Dermis blood vessel endothelial cell (primary cell): ENCODE measurements around the gene ANKRD65. TPM values are rescaled to one million over a fixed set of nuclear protein-coding genes. Genes with fewer than 3 reads are reported as not detected.
"Not testable (repeated sequence)": the region's sequence is repeated elsewhere in the genome, so short reads cannot be mapped to it uniquely, and the experiment has no call there.

Experiments used
- DNase-seq: peaks from one replicate; pipeline ENCODE4 v3.0.0; 2010
- total RNA-seq: library from RNA; depleted of rRNA; stranded (reverse); fragments of >200 nt; gene quantifications from 2 replicates; pipeline ENCODE4 v1.2.3, GENCODE V29; 2014

The ANKRD65 gene
- total RNA-seq = 0.28 and 0.51 TPM in 2 replicates

GRCh38 chr1:1421147-1421906, at the start of gene ANKRD65:
TSS of gene ANKRD65 (minus strand) at chr1:1421276. CDS start at chr1:1421005, 271 bp downstream.
- no peak for DNase-seq

- DNase-seq = not testable (repeated sequence)
Observed at GRCh38 chr1:1468196-1468985, 47.3 kb upstream of the ANKRD65 start.

- DNase-seq = no peak
Observed at GRCh38 chr1:1463312-1463711, 42.2 kb upstream of the ANKRD65 start.

- no peak for DNase-seq
Observed at GRCh38 chr1:1462318-1462966, 41.4 kb upstream of the ANKRD65 start.

- DNase-seq = no peak
Observed at GRCh38 chr1:1461721-1462317, 40.7 kb upstream of the ANKRD65 start.

GRCh38 chr1:1460540-1461130, 39.6 kb upstream of the ANKRD65 start:
- DNase-seq = no peak

- DNase-seq = not testable (repeated sequence)
Observed at GRCh38 chr1:1459711-1460110, 38.6 kb upstream of the ANKRD65 start.

- not testable (repeated sequence) for DNase-seq
Observed at GRCh38 chr1:1459156-1459555, 38.1 kb upstream of the ANKRD65 start.

- not testable (repeated sequence) for DNase-seq
Observed at GRCh38 chr1:1456683-1457255, 35.7 kb upstream of the ANKRD65 start.

- not testable (repeated sequence) for DNase-seq
Observed at GRCh38 chr1:1455934-1456333, 34.9 kb upstream of the ANKRD65 start.

- no peak for DNase-seq
Observed at GRCh38 chr1:1455366-1455884, 34.3 kb upstream of the ANKRD65 start.

- DNase-seq = not testable (repeated sequence)
Observed at GRCh38 chr1:1454286-1455056, 33.4 kb upstream of the ANKRD65 start.

- no peak for DNase-seq
Observed at GRCh38 chr1:1452882-1453281, 31.8 kb upstream of the ANKRD65 start.

- DNase-seq = not testable (repeated sequence)
Observed at GRCh38 chr1:1452365-1452739, 31.3 kb upstream of the ANKRD65 start.

- no peak for DNase-seq
Observed at GRCh38 chr1:1451696-1452364, 30.8 kb upstream of the ANKRD65 start.

GRCh38 chr1:1450616-1451015, 29.5 kb upstream of the ANKRD65 start:
- DNase-seq = not testable (repeated sequence)

GRCh38 chr1:1449099-1449739, 28.1 kb upstream of the ANKRD65 start, which contains the start of gene ATAD3C:
TSS of gene ATAD3C (plus strand) at chr1:1449689. CDS start at chr1:1450684, 995 bp downstream.
- DNase-seq = no peak

GRCh38 chr1:1446631-1447030, 25.6 kb upstream of the ANKRD65 start:
- not testable (repeated sequence) for DNase-seq

GRCh38 chr1:1442069-1442770, 21.1 kb upstream of the ANKRD65 start:
- no peak for DNase-seq
